ENCODE results near the gene ZC3H10. TPM values are rescaled to one million over a fixed set of nuclear protein-coding genes. Genes with fewer than 3 reads are reported as not detected.
A peak's percentile ranks its signal among the peaks of the same experiment; 100 is the strongest.

Gene ZC3H10
- total and polyA plus RNA-seq, 2 of the 13 experiments (the other 11 are each of a cell fraction or from before 2014, with no cell fraction given): 0.70 to 2.3 TPM

DNA sequence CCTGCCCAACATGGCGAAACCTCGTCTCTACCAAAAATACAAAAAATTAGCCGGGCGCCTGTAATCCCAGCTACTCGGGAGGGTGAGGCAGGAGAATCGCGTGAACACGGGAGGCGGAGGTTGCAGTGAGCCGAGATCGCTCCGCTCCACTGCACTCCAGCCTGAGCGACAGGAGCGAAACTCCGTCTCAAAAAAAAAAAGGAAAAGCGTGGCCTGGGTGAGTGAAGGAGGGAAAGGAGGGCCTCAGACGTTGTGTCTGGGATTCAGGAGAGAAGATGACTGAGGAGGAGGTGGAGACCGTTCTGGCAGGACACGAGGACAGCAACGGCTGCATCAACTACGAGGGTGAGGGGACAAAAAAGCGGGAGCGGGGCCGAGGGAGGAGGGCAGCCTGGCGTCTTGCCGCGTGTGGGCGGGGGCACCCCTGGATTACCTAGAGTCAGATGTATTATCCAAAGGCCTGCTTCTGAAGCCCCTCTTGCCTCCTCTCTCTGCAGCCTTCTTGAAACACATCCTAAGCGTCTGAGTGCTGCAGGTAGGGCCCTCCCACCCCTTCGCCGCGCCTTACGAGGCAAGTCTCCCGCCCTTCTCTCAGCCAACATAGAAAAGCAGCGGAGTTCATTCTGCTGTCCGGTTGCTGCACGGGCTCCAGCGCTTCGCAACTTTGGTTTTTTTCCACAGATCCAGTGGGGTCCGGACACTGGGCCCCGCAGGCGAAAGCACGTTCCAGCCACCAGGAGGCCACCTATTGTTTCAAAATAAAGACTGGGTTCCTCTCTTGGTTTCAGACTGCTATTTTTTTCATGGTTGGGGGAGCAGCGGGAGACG lies 39.3 kb downstream of the ZC3H10 start (continued):
- TF ChIP-seq, protein P1, sequence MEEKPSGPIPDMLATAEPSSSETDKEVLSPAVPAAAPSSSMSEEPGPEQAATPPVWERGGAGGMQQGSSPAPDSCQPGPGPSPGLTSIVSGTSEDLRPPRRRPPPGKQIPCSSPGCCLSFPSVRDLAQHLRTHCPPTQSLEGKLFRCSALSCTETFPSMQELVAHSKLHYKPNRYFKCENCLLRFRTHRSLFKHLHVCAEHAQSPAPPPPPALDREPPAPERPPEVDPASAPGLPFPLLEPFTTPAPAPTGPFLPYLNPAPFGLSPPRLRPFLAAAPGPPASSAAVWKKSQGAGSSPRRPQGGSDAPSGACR (CRISPR knock-in tag; IDR thresholded peaks at IDR 0.05): no peak; the same call in 1 of the 2 replicates
- TF ChIP-seq, protein P2, sequence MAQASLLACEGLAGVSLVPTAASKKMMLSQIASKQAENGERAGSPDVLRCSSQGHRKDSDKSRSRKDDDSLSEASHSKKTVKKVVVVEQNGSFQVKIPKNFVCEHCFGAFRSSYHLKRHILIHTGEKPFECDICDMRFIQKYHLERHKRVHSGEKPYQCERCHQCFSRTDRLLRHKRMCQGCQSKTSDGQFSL (CRISPR knock-in tag; IDR thresholded peaks at IDR 0.05): peak; percentile 94
- TF ChIP-seq ZNF788 (CRISPR knock-in tag; IDR thresholded peaks at IDR 0.05; ENCODE audit: borderline replicate concordance): no peak
- TF ChIP-seq ZSCAN29 (CRISPR knock-in tag; conservative IDR thresholded peaks at IDR 0.05): 0 out of 2 replicates have a peak, but pooled peaks have one; percentile 30
- TF ChIP-seq ZNF775 (CRISPR knock-in tag; IDR thresholded peaks at IDR 0.05; ENCODE audit: borderline replicate concordance): no peak
- TF ChIP-seq, protein P3, sequence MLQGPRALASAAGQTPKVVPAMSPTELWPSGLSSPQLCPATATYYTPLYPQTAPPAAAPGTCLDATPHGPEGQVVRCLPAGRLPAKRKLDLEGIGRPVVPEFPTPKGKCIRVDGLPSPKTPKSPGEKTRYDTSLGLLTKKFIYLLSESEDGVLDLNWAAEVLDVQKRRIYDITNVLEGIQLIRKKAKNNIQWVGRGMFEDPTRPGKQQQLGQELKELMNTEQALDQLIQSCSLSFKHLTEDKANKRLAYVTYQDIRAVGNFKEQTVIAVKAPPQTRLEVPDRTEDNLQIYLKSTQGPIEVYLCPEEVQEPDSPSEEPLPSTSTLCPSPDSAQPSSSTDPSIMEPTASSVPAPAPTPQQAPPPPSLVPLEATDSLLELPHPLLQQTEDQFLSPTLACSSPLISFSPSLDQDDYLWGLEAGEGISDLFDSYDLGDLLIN (CRISPR knock-in tag; IDR thresholded peaks at IDR 0.05; ENCODE audit: borderline replicate concordance): no peak
- no peak for TF ChIP-seq ZC3H13 (CRISPR knock-in tag; IDR thresholded peaks at IDR 0.05)
- TF ChIP-seq ZNF441 (CRISPR knock-in tag; IDR thresholded peaks at IDR 0.05; ENCODE audit: borderline replicate concordance): peak; percentile 70
- TF ChIP-seq SRF (IDR thresholded peaks at IDR 0.05; ENCODE audit: low read depth, low read length): peak; percentile 29; the same call in 1 of the 2 replicates
- TF ChIP-seq ZNF552 (CRISPR knock-in tag; IDR thresholded peaks at IDR 0.05; ENCODE audit: borderline replicate concordance): 0 out of 2 replicates have a peak, but pooled peaks have one; percentile 75
- peak; percentile 48 for TF ChIP-seq CCAR2 (optimal IDR thresholded peaks at IDR 0.05; ENCODE audit: low read depth, low read length)
- no peak for TF ChIP-seq NFE2L2 (IDR thresholded peaks at IDR 0.05; ENCODE audit: low read length)
- TF ChIP-seq, protein P4, sequence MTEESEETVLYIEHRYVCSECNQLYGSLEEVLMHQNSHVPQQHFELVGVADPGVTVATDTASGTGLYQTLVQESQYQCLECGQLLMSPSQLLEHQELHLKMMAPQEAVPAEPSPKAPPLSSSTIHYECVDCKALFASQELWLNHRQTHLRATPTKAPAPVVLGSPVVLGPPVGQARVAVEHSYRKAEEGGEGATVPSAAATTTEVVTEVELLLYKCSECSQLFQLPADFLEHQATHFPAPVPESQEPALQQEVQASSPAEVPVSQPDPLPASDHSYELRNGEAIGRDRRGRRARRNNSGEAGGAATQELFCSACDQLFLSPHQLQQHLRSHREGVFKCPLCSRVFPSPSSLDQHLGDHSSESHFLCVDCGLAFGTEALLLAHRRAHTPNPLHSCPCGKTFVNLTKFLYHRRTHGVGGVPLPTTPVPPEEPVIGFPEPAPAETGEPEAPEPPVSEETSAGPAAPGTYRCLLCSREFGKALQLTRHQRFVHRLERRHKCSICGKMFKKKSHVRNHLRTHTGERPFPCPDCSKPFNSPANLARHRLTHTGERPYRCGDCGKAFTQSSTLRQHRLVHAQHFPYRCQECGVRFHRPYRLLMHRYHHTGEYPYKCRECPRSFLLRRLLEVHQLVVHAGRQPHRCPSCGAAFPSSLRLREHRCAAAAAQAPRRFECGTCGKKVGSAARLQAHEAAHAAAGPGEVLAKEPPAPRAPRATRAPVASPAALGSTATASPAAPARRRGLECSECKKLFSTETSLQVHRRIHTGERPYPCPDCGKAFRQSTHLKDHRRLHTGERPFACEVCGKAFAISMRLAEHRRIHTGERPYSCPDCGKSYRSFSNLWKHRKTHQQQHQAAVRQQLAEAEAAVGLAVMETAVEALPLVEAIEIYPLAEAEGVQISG (CRISPR knock-in tag; IDR thresholded peaks at IDR 0.05): peak; percentile 90
- TF ChIP-seq ZNF430 (CRISPR knock-in tag; IDR thresholded peaks at IDR 0.05): no peak
- TF ChIP-seq, protein P5, sequence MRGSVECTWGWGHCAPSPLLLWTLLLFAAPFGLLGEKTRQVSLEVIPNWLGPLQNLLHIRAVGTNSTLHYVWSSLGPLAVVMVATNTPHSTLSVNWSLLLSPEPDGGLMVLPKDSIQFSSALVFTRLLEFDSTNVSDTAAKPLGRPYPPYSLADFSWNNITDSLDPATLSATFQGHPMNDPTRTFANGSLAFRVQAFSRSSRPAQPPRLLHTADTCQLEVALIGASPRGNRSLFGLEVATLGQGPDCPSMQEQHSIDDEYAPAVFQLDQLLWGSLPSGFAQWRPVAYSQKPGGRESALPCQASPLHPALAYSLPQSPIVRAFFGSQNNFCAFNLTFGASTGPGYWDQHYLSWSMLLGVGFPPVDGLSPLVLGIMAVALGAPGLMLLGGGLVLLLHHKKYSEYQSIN (CRISPR knock-in tag; IDR thresholded peaks at IDR 0.05; ENCODE audit: borderline replicate concordance): no peak
- TF ChIP-seq PHF20 (CRISPR knock-in tag; IDR thresholded peaks at IDR 0.05): 0 out of 2 replicates have a peak, but pooled peaks have one; percentile 2
- peak; percentile 51; the same call in 1 of the 2 replicates for TF ChIP-seq ZFX (CRISPR knock-in tag; IDR thresholded peaks at IDR 0.05; ENCODE audit: low read depth)
- 0 out of 2 replicates have a peak, but pooled peaks have one; percentile 7 for TF ChIP-seq TARDBP (CRISPR knock-in tag; IDR thresholded peaks at IDR 0.05)
- TF ChIP-seq ZNF761 (CRISPR knock-in tag; conservative IDR thresholded peaks at IDR 0.05): no peak; the same call in 1 of the 2 replicates
- peak; percentile 41; the same call in 1 of the 2 replicates for TF ChIP-seq ZNF563 (CRISPR knock-in tag; IDR thresholded peaks at IDR 0.05)
- TF ChIP-seq, protein P6, sequence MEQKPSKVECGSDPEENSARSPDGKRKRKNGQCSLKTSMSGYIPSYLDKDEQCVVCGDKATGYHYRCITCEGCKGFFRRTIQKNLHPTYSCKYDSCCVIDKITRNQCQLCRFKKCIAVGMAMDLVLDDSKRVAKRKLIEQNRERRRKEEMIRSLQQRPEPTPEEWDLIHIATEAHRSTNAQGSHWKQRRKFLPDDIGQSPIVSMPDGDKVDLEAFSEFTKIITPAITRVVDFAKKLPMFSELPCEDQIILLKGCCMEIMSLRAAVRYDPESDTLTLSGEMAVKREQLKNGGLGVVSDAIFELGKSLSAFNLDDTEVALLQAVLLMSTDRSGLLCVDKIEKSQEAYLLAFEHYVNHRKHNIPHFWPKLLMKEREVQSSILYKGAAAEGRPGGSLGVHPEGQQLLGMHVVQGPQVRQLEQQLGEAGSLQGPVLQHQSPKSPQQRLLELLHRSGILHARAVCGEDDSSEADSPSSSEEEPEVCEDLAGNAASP (CRISPR knock-in tag; IDR thresholded peaks at IDR 0.05; ENCODE audit: borderline replicate concordance): peak; percentile 26

Data from HepG2 (cell line).